C4-2B (cell line): Measurements from ENCODE around the gene HRH3.
A peak's percentile ranks its signal among the peaks of the same experiment; 100 is the strongest.

Source experiments
- H3K27ac ChIP-seq: fragments of 450-650 bp; 2 replicates; pipeline ENCODE4 v1.5.1; 2017
- CTCF ChIP-seq: fragments of 450-650 bp; conservative IDR thresholded peaks from 2 replicates; pipeline ENCODE4 v1.5.1; 2017; ENCODE audit warnings: mild to moderate bottlenecking
- ZFX ChIP-seq: fragments of 450-650 bp; IDR thresholded peaks from 2 replicates; pipeline ENCODE4 v1.6.1; 2017

Gene HRH3

GRCh38 chr20:62233684-62234083 is 13.6 kb upstream of the HRH3 start:
- TF ChIP-seq CTCF (no peak), ZFX (no peak)
- peak overlapping the region; percentile 82 for H3K27ac ChIP-seq

DNA sequence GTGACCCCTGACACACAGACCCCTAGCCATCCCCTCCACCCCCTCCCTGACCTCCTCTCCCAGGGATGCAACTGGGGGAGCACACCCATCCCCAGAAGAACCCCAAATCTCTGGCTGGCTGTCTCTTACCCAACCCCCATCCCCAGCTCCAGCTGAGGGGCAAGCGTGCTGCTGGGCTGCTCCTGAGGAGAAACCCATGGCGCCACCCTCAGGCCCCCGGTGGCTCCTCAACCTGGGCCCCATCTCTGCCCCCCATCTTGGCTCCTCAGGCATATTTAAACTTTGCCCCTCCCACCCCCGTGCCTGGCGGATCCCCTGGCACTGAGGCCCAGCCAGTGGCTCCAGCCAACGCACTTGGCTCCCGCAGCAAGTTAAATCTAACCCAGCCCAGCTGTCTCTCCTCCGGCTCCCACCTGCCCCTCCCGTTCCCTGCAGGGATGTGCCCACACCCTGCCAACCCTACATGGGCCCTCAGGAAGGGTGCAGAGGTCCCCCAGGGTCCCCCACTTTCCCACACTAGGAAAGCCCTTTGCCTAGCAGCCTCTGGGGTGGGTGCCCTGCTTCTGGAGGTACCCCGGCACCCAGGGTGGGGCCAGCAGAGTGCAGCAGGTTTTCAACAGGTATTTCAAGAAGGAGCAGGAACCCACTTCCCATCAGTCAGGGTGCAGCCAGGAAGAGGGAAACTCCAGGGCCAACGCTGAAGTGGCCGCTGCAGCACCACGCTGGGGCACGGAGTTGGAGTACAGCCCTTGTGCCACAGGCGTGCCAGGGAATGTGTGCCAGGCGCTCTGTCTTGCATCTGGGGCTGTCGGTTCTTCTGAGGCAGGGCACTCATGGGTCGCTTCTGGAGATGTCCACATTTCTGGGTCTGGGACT is 12.9 kb upstream of the HRH3 start:
- no peak for TF ChIP-seq ZFX
- TF ChIP-seq CTCF, result no peak
- H3K27ac ChIP-seq, result peak overlapping the region; percentile 82

GRCh38 chr20:62232194-62232593 is 12.1 kb upstream of the HRH3 start:
- TF ChIP-seq ZFX (peak; percentile 18; the same call in 1 of the 2 replicates), CTCF (no peak)

GRCh38 chr20:62231292-62231691 is 11.2 kb upstream of the HRH3 start:
- TF ChIP-seq CTCF, result no peak
- no peak for TF ChIP-seq ZFX
- H3K27ac ChIP-seq, result peak overlapping the region; percentile 82

More at GRCh38 chr20:62232194-62232593, 12.1 kb upstream of the HRH3 start:
- peak overlapping the region; percentile 82 for H3K27ac ChIP-seq

GRCh38 chr20:62230696-62231095 is 10.6 kb upstream of the HRH3 start:
- H3K27ac ChIP-seq, result peak overlapping the region; percentile 82; the same call in 1 of the 2 replicates
- no peak for TF ChIP-seq ZFX
- no peak for TF ChIP-seq CTCF

DNA sequence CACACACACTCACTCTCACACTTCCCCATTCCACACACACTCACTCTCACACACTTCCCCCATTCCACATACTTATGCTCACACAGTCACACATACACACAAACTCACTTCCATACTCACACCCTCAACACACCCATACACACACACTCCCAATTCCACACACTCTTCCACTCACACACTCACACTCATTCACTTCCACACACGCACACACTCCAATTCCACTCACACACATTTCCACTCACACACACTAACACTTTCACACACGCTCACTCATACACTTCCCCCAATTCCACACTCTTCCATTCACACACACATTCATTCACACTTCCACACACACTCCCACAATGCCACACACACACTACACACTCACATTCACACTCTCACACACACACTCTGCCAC is 10.2 kb upstream of the HRH3 start:
- H3K27ac ChIP-seq, result no peak overlapping the region; the same call in 1 of the 2 replicates
- TF ChIP-seq ZFX (no peak), CTCF (no peak)

DNA sequence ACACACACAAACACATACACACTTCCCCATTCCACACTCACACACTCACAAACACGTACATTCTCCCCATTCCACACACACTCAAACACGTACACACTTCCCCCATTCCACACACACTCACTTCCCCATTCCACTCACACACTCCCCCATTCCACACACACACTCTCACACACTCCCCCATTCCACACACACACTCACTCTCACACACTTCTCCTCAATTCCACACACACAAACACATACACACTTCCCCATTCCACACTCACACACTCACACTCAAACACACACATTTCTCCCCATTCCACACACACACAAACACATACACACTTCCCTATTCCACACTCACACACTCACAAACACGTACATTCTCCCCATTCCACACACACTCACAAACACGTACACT is 9.6 kb upstream of the HRH3 start:
- H3K27ac ChIP-seq, result no peak overlapping the region
- no peak for TF ChIP-seq ZFX
